DOHH2 (cell line): Measurements from ENCODE around the gene DCXR.

Source experiments
- H3F3A ChIP-seq: fragments of 200-600 bp; sonication (generic), shearing (Covaris generic); 2 replicates; pipeline ENCODE4 v1.6.0; 2016; ENCODE audit warnings: antibody characterized with exemption, mild to moderate bottlenecking; ENCODE audit not compliant: control insufficient read depth, insufficient read depth
- H3K27ac ChIP-seq: fragments of 200-600 bp; sonication (generic); 2 replicates; pipeline ENCODE4 v1.5.1; 2014; ENCODE audit warnings: low read depth, mild to moderate bottlenecking, low read length, moderate library complexity
- H3K27me3 ChIP-seq: fragments of 200-600 bp; sonication (generic); 2 replicates; pipeline ENCODE4 v1.6.1; 2014; ENCODE audit warnings: mild to moderate bottlenecking, low read length, mixed read lengths; ENCODE audit not compliant: control insufficient read depth
- H3K36me3 ChIP-seq: fragments of 200-600 bp; sonication (generic); 2 replicates; pipeline ENCODE4 v1.6.1; 2014; ENCODE audit warnings: mild to moderate bottlenecking, low read length, moderate library complexity, mixed read lengths; ENCODE audit not compliant: control insufficient read depth
- H3K4me1 ChIP-seq: fragments of 200-600 bp; sonication (generic); 2 replicates; pipeline ENCODE4 v1.6.1; 2014; ENCODE audit warnings: mild to moderate bottlenecking, low read length, mixed read lengths; ENCODE audit not compliant: control insufficient read depth
- H3K4me2 ChIP-seq: fragments of 200-600 bp; sonication (generic); 2 replicates; pipeline ENCODE4 v1.6.0; 2014; ENCODE audit warnings: mild to moderate bottlenecking, low read length, moderate library complexity
- H3K4me3 ChIP-seq: fragments of 200-600 bp; sonication (generic); 2 replicates; pipeline ENCODE4 v1.5.1; 2014; ENCODE audit warnings: mild to moderate bottlenecking, low read length, mixed read lengths
- H3K79me2 ChIP-seq: fragments of 200-600 bp; sonication (generic); 2 replicates; pipeline ENCODE4 v1.6.1; 2014; ENCODE audit warnings: mild to moderate bottlenecking, low read length, mixed read lengths; ENCODE audit not compliant: control insufficient read depth
- H3K9me2 ChIP-seq: fragments of 200-600 bp; sonication (generic); replicated peaks from 2 replicates; pipeline ENCODE4 v1.6.1; 2014; ENCODE audit warnings: mild to moderate bottlenecking, low read length, mixed read lengths; ENCODE audit not compliant: control insufficient read depth
- H3K9me3 ChIP-seq: fragments of 200-600 bp; sonication (generic); 2 replicates; pipeline ENCODE4 v1.6.1; 2014; ENCODE audit warnings: antibody characterized with exemption, low read length, mixed read lengths; ENCODE audit not compliant: control insufficient read depth, insufficient read depth
- H4K20me1 ChIP-seq: fragments of 200-600 bp; sonication (generic); 2 replicates; pipeline ENCODE4 v1.6.0; 2014; ENCODE audit warnings: low read depth, mild to moderate bottlenecking, antibody characterized with exemption, low read length, moderate library complexity; ENCODE audit not compliant: control insufficient read depth, insufficient read depth
- EZH2phosphoT487 ChIP-seq: fragments of 200-600 bp; sonication (generic); IDR thresholded peaks from 2 replicates; pipeline ENCODE4 v1.6.1; 2017; ENCODE audit warnings: borderline replicate concordance, mild to moderate bottlenecking, antibody characterized with exemption, low read length, moderate library complexity, mixed read lengths
- TF ChIP-seq, protein P1 (sequence below): fragments of 200-600 bp; sonication (generic); IDR thresholded peaks from one replicate; pipeline ENCODE4 v1.5.1; 2014; ENCODE audit warnings: antibody characterized with exemption, mild to moderate bottlenecking, low read depth, low read length; ENCODE audit not compliant: poor library complexity, severe bottlenecking

The DCXR gene

DNA sequence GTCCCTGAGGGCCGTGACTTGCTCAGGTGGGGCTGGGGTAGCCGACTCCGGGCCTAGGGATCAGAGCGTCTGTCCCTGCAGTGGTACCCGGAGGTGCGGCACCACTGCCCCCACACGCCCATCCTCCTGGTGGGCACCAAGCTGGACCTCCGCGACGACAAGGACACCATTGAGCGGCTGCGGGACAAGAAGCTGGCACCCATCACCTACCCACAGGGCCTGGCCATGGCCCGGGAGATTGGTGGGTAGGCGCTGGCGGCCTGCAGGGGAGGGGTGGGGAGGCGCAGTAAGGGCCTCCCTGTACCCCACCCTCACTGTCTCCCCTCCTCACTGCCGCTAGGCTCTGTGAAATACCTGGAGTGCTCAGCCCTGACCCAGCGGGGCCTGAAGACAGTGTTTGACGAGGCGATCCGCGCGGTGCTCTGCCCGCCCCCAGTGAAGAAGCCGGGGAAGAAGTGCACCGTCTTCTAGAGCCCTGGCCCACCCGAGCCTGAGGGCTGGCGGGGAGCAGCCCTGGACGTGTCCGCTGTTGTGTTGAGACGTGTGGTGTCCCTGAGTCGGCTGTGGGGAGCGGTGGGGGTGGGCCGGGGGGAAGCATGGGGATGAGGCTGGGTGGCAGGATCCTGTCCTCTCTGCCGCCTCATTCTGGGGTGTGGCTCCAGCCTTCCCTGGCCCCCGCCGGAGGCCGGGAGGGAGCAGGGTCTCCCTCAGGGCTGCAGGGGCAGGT is 4.0 kb downstream of the DCXR start:
- Histone ChIP-seq H4K20me1 (peaks cover 5% of the 10 kb centered on the region), H3K36me3 (peaks cover 21% of the 10 kb centered on the region), H3K27me3 (no peaks in the 10 kb centered on the region), H3K4me3 (no peak overlapping the region), H3K27ac (no peak overlapping the region), H3F3A (peaks cover 9% of the 10 kb centered on the region), H3K4me2 (no peak overlapping the region), H3K9me3 (no peaks in the 10 kb centered on the region), H3K9me2 (no peaks in the 10 kb centered on the region), H3K4me1 (peaks cover 33% of the 10 kb centered on the region), H3K79me2 (peaks cover 12% of the 10 kb centered on the region)
- TF ChIP-seq EZH2phosphoT487: no peak
- TF ChIP-seq, protein P1, sequence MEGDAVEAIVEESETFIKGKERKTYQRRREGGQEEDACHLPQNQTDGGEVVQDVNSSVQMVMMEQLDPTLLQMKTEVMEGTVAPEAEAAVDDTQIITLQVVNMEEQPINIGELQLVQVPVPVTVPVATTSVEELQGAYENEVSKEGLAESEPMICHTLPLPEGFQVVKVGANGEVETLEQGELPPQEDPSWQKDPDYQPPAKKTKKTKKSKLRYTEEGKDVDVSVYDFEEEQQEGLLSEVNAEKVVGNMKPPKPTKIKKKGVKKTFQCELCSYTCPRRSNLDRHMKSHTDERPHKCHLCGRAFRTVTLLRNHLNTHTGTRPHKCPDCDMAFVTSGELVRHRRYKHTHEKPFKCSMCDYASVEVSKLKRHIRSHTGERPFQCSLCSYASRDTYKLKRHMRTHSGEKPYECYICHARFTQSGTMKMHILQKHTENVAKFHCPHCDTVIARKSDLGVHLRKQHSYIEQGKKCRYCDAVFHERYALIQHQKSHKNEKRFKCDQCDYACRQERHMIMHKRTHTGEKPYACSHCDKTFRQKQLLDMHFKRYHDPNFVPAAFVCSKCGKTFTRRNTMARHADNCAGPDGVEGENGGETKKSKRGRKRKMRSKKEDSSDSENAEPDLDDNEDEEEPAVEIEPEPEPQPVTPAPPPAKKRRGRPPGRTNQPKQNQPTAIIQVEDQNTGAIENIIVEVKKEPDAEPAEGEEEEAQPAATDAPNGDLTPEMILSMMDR: no peak

DNA sequence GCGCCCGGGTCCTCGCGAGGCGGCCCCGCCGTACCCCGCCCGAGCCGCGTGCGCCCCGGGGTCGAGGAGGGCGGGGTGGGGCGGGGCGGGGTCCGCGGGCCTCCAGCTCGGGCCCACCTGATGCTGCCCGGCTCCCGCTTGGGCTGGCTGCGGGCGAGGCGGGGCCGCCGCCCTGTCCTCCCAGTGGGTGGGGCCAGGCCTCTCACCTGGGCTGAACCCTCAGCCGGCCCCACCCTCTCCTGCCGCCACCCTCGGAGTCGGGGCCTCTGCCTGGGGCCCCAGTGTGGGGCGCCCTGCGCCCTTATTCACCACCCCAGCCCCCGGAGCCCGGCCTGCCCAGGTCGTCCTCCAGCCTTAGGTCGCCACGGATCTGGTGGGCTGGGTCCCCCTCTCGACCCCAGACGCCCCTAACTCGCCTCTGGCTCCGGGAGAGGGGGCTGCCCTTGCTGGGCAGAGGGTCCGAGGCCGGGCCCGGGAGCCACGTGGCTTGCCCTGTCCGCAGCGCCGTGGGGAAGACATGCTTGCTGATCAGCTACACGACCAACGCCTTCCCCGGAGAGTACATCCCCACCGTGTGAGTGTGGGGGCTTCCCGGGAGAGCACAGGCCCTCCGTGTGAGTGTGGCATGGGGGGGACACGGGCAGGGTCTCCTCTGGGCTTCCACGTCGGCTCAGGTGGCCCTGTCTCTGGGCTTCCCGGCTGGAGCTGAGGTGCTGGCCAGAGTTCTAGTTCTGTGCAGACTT is 5.4 kb downstream of the DCXR start:
- Histone ChIP-seq H3K27ac (no peak overlapping the region), H3K79me2 (peaks cover 12% of the 10 kb centered on the region), H3K4me2 (peak overlapping the region; percentile 46; the same call in 1 of the 2 replicates), H3F3A (peaks cover 9% of the 10 kb centered on the region), H3K27me3 (no peaks in the 10 kb centered on the region), H3K4me3 (peak overlapping the region; percentile 20; the same call in 1 of the 2 replicates), H4K20me1 (peaks cover 5% of the 10 kb centered on the region), H3K4me1 (peaks cover 27% of the 10 kb centered on the region), H3K9me3 (no peaks in the 10 kb centered on the region), H3K36me3 (peaks cover 24% of the 10 kb centered on the region), H3K9me2 (no peaks in the 10 kb centered on the region)
- TF ChIP-seq, protein P1: no peak
- TF ChIP-seq EZH2phosphoT487: no peak

DNA sequence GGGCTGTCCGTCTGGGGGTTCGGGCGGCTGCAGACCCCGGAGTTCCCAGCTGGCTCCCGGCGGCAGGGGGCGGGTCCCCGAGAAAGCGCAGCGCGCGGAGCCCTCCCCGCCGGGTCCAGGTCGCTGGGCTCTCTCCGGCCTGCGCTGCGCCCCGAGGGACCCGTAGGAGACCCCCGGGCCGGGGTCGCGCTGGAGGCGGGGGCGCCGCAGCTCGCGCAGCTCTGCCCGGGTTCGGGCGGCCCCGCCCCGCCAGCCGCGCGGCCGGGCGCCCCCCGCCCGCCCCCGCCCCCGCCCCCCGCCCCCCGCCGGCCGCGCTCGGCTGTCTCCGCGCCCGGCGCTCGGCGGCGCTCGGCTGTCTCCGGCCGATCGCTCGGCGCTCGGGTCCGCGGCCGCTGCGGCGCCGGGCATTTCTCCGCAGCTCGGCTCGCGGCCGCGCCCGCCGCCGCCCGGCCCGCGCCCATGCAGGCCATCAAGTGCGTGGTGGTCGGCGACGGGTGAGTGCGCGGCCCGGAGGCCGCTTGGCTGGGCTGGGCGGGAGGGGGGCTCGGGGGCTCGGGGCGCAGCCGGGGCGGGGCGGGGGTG is 6.1 kb downstream of the DCXR start, which contains the start of gene RAC3:
TSS of gene RAC3 (plus strand) at position 376 of the 582 bp plus-strand sequence. CDS start at position 460, 84 bp downstream.
- Histone ChIP-seq H3K27ac (no peak within 1 kb of the TSS), H3K9me2 (no peaks in the 10 kb centered on the region)

More for the DNA sequence above, 6.1 kb downstream of the DCXR start, which contains the start of gene RAC3:
- Histone ChIP-seq H3K4me2 (peak within 1 kb of the TSS; percentile 93), H3K4me3 (peak within 1 kb of the TSS; percentile 78), H3K79me2 (peaks cover 5% of the 10 kb centered on the region), H3K4me1 (peaks cover 23% of the 10 kb centered on the region), H4K20me1 (no peaks in the 10 kb centered on the region), H3K27me3 (no peaks in the 10 kb centered on the region), H3F3A (peaks cover 9% of the 10 kb centered on the region), H3K9me3 (no peaks in the 10 kb centered on the region), H3K36me3 (peaks cover 17% of the 10 kb centered on the region)
- TF ChIP-seq EZH2phosphoT487: no peak
- TF ChIP-seq, protein P1: no peak
